HG03175 (cell line): ENCODE results near the gene MAPRE2.
A peak's percentile ranks its signal among the peaks of the same experiment; 100 is the strongest.

Experiments used
- ATAC-seq: cut with Tn5 transposase; IDR thresholded peaks from one replicate; pipeline ENCODE4 v1.9.1; 2021; ENCODE audit warnings: mild to moderate bottlenecking, moderate library complexity; ENCODE audit not compliant: unreplicated experiment

MAPRE2 gene

DNA sequence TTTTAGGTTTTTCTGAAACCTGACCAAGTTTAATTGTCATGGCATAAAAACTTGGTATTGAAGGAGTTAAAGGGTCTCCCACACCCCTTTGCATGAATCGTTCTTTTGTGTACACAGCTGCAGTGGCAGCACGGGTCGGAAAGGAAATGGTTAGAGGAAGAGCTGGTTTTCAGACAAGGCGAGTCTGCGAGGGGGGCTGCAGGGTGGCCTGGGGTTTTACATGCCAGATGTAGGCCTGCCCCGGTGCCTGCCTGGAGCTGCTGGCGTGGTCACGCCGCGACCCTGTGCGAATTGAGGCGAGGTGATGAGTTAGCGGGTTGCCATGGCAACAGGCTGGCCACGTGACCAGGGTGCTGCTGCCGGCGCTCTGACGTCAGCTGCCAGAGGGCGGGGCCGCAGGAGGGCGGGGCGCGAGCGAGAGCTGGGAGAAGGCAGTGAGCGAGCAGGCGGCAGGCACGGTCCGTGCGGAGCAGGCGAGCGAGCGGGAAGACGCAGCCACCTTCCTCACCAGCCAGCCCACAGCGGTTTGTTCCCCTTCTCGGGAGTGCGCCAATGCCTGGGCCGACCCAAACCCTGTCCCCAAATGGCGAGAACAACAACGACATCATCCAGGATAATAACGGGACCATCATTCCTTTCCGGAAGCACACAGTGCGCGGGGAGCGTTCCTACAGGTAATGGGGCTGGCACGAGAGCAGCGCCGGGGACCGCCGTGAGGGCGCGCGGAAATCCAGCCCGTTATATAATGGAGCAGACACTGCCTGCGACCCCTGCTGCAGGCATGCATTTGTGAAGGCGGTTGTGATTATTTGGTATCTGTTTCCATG, at the start of gene MAPRE2:
TSS of gene MAPRE2 (plus strand) at position 426 of the 827 bp plus-strand sequence. CDS start at position 553, 127 bp downstream.
- ATAC-seq, result peak; percentile 79

DNA sequence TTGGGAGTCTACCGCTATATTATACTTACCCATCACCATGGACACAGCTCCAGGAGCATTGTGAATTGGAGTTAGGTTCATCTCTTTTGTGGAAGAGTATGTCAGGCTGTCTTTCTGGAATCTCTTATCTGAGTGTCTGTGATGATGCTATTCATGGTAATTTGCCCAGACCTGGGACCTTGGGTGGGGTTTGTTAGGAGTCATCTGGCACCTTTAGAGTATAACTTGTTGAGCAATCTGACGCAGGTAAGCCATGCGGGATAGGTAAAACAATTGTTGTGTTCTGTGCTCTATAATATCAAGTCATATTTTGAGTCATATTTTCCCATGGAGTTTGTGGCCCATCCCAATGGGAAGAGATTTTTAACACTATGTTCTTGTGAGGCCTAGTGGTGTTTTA, 49.7 kb upstream of the MAPRE2 start:
- ATAC-seq, result no peak

DNA sequence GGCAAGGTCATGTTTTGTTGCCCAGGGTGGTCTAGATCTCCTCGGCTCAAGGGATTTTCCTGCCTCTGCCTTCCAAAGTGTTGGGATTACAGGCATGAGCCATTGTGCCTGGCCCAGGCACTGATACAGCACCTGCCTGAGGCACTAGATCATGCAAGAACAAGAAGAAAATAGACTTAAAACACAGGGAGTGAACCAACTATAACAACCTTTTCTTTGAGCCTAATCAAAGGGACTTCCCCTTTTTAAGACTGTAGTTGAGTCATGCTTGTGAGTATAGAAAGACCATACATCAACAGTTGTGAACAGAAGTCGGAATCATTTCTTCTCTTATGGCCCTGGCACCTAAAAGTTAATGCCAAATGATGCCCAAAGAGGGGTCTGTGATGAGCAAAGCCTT, 47.9 kb upstream of the MAPRE2 start:
- no peak for ATAC-seq

DNA sequence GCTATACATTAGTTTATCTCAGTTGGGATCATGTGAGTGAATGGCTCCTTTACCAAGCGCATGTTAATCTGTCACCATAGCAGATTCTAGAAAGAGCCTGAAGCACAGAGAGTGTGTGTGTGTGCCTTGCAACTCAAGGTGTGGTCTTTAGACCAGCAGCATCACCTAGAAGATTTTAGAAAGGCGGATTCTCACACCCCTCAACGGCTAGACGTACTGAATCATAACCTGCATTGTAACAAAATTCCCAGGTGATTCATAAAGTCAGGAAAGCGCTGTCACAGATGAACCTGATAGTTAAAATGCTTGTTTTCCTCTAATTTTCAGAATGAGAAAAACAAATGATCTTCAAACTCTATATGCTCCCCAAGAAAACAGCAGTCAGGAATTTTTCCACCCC, 45.5 kb upstream of the MAPRE2 start:
- ATAC-seq, result no peak

DNA sequence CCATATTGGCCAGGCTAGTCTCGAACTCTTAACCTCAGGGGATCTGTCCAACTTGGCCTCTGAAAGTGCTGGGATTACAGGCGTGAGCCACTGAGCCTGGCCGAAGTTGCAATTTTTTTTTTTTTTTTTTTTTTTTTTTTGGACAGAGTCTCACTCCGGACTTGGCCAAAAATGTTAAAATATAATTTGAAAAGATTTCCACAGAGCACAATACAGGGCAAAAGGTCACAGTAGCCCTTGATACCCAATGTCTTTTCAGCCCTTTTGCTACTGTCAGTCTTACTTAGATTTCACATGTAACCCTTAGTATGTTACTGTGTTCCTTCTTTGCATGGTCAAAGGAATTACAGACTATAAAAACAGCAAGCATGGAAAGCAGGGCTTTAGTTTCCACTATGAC, 42.6 kb upstream of the MAPRE2 start:
- ATAC-seq, result no peak

DNA sequence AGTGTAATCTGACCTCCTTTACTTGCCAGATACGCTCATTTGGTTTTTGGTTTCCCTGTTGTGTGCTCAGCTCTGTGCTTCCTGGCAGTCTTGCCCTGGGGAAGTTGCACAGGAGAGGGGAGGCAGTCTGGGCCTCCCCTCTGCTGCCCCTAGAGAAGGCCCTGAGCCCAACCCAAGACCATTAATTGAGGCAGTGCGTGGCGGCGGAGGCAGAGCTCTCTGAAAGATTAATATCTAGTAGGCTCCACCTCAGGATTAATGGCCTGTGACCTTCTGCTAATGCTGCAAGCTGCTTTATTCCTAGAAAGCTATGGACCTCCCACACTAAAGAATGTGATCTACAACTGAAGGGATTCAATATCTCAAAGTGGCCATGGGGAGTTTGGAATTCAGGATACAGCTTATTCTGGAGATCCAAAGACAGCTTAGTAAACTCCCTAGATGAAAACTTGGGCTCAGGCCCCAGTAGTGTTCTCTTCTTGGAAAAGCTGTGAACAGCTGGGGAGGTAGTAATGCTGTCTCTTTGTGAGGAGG, 41.4 kb upstream of the MAPRE2 start:
- no peak for ATAC-seq

DNA sequence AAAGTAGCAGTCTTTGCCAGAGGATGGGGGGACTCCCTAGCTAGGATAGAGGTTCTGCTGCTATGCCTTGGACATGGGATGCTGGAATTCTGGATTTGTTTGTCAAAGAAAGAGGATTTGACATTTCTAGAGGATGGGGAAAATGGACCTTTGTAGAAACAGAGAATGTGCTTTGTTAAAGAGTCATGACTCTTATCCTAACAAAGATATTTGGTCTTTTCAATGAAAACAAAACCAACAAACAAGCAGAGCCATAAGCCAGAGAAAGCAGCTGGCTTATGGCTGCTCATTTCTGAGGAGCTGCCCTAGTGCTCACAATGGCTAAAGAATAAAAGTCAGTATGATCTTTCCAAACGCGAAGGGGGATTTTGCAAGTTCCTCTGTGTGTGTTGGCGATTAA, 40.8 kb upstream of the MAPRE2 start:
- no peak for ATAC-seq

DNA sequence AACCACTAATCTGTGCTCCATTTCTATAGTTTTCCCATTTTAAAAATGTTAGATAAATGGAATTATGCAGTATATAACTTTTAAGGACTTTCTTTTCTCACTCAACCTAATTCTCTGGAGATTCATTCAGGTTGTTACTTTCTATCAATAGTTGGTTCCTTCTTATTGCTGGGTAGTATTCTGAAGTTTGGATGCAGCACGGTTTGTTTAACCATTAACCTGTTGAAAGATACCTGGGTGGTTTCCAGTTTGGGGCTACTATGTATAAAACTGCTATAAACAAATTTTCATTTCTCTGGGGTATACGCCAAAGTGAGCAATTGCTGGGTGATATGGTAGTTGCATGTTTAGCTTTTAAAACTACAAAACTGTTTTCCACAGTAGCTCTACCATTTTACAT, 39.1 kb upstream of the MAPRE2 start:
- no peak for ATAC-seq

DNA sequence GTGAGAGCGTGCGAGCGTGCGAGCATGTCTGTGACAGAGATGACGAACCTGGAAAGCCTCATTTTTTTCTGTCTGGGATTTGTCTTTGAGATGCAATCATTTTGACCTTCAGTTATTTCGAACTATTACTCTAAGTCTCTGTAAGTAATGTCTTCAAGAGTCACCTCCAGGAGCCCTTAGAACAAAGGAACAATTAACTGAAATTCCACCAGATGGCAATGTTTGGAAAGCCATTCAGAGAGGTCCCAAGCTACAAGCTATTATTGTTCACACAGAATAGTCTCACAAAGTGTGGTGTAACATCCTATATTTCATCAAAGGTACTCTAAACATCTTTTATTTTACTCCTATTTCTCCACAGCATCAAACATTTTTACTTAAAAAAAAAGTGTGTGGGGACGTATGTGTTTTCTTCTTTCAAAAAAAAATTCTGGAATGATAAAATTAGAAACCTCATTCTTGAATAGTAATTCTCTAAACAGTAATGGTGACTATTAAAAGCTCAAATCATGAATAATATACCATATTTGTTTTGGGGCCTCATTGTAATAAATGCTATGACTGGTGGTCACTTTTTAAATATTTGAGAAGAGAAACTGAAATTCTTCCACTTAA, 35.1 kb upstream of the MAPRE2 start:
- ATAC-seq, result peak; percentile 83

DNA sequence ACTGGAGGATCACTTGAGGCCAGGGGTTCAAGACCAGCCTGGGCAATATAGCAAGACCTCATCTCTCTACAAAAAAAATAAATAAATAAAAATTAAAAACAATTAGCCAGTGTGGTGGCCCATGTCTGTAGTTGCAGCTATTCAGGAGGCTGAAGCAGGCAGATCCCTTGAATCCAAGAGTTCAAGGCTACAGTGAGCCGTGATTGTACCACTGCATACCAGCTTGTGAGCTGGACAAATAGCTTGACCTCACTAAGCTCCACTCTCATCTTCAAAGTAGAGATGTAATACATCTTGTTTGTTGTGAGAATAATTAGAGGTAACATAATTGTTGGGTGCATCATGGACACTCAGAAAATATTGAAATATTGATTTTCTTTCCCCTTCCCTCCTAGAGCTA, 31.1 kb upstream of the MAPRE2 start:
- no peak for ATAC-seq

DNA sequence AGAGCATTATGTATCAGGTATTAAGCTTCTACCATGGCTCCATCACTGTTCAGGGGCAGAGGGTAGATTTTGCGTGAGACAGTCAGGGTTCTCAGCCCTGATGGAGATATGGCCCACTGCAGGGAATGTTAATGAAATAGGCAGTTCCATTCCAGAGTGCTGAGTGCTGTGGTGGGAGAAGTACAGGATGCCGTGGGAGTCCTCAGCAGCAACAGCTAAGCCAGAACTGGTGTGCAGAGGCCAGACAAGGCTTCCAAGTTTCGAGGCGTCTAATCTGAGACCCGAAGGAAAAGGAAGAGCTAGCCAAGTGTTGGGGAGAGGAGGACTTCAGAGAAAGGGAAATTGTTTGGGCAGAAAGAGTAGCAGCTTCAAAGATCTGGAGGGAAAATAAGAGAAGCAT, 30.2 kb upstream of the MAPRE2 start:
- no peak for ATAC-seq

DNA sequence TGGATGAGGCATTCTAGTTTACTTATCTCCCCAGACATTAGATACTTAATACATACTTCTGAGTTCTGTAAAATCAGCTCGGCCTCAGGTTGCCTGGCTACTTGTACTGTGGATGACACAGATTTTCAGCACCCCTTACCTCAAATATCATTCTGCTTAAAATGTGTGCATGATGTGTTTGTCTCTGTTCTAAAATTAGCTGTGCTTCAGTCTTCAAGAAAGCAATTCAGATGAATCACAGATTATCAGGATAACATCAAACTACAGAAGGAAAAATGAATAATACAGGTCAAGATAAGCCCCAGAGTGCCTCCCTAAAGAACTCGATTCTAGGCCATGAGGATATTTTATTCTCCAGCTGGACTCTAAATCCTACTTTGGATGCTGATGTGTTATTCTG, 21.3 kb upstream of the MAPRE2 start:
- no peak for ATAC-seq

DNA sequence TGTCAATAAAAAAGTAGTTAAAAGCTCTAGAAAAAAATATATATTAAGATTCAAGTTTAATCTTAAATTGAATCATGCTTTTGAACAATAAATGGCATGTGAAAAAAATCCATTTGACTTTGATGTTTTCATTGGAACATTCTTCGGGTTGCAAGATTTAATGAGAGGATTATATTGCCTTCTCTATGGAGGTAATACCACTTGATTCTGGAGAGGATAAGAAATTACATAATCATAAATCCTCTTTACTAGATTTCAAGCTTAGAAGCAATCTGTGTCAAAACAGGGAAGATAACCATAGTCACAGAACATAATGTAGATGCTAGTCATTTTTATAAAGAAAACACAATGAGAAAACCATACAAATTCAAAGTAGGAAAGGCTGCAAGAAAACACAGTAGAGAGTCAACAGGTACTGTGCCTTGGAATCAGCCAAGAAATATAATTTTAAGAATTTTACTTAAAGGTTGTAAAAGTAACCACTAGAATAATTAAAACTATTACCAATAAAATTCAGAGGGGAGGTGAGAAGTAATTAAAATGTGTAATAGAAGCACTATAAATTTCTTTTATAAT, 18.7 kb upstream of the MAPRE2 start:
- ATAC-seq, result no peak

DNA sequence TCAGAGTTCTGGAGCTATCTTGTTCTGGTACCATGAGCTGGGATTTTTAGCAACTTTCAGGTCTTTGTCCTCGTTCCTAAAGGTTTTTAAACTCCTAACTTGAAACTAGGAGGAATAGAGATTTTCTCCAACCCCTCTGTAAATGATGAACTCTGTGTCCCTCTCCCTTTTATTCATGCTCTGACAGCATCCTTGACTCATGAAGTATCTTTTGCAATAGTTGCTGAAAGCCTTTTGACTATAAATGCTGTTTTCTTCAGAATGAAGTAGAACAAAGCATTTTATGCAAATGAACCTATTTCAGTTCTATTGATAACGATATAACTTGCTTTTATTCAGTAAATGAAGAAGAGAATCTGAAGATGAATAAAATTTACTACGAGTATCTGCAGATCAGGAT, 17.0 kb upstream of the MAPRE2 start:
- no peak for ATAC-seq

DNA sequence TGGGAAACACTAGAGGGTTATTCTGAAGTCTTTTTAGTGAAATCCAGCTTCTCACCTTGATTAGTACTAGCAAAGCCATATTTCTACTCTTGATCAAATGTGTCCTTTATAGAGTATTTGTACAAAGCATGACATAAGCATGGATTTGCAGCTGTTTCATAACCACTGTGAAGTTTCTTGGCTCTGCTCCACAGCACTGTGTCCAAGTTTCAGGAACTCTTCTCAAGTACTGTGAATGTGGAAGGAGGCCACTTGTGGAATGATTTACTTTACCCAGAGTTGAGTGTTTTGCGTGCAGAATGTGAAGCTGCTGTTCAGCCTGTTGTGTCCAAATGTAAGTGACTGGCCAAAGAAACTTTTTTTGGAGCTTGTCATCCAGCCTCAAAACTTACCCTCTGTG, 16.2 kb upstream of the MAPRE2 start:
- no peak for ATAC-seq

DNA sequence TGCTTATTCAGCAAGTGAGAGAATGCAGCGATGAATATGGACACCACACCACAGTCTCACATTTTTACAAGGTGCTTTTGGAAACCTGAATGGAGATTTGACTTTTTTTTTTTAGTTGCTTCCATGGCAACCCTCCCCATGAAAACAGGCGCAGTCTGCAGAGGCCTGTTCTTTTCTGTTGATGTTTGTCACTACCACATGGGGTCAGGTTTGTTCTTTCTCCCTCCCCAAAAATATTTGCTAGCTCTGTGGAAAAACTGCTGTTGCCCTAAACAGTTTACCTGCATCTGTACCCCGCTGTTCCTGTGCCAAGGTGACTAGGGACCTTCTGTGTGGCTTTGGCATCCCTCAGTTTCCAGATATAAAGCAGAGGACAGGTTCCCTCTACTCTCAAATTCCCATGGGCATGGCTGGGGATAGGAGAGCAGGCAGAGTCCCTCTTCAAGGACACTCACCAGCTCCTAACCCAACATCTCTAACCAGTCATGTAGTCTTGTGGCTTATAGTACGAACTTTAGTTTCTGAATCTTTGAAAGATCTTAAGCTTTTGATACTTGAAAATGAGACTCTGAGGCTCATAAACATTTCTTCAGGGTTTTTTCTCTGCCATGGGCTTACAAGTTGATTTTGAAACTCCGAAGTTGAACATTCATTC, 14.7 kb upstream of the MAPRE2 start:
- peak; percentile 43 for ATAC-seq

DNA sequence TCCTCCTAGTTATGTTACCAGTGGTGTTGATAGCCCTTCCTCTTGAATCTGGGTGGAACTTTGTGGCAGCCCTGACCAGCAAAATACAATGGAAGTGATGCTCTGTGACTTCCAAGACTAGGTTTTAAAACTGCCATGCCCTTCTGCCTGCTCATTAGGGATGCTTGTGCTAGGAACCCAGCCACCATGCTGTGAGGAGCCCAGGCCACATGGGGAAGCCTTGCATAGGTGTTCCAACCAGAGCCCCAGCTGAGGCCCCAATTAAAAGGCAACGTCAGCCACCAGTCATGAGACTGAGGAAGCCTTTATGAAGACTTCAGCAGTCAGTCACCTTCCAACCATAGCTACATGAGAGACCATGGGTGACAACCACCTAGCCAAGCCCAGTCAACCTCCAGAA, 14.0 kb upstream of the MAPRE2 start:
- ATAC-seq, result no peak

DNA sequence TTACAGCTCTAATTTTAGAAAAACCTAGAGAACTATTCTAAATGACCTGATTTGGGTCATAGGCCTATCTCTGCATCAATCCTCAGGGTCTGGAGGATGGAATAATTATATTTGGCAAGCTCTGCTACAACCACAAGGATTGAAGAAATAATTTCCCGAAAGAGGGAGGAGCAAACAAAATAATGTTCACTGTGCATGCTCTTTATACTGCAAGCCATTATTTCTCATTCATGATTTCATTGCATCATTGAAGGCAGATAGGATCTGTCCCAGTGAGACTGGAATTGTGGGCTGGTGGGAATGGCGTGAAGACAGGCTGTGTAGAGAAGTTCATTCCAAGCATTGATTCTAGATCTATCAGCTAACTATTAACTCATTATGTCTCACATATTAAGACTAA, 12.7 kb upstream of the MAPRE2 start:
- no peak for ATAC-seq

DNA sequence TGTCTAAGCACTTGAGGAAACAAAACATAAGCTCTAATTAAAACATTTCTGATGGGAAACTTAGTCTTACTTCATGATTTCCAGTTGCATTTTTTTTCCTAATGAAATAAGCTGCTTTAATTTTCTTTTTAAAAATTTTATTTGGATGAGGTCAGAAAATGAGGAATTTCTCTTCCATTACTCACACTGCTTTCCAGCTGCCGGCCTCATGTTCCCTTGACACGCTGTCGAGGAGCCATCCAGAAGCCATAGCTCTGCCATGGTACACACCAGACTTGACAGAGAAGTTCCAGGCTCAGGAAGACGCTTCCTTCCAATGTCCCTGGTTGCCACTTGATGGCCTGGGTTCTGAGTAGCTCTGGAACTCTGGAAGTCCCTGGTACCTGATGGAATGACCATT, 12.1 kb upstream of the MAPRE2 start:
- no peak for ATAC-seq

DNA sequence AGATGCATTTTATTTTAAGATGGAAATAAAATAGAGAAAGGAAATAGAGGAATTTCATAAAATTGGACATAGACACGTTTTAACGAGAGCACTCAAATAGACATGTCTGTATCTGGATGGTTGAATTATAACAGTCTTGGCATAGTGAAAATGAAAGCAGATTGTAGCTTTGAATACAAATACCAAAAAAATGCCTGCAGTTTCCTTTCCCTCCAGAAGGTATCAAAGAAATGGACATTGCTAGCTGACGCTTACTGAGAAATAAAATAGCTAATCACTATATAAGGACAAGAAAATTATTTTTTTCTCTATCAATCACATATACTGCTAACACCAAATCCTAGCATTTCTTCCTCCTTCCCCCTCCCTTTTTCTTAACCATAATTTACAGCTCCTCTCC, 11.4 kb upstream of the MAPRE2 start:
- ATAC-seq, result peak; percentile 87

DNA sequence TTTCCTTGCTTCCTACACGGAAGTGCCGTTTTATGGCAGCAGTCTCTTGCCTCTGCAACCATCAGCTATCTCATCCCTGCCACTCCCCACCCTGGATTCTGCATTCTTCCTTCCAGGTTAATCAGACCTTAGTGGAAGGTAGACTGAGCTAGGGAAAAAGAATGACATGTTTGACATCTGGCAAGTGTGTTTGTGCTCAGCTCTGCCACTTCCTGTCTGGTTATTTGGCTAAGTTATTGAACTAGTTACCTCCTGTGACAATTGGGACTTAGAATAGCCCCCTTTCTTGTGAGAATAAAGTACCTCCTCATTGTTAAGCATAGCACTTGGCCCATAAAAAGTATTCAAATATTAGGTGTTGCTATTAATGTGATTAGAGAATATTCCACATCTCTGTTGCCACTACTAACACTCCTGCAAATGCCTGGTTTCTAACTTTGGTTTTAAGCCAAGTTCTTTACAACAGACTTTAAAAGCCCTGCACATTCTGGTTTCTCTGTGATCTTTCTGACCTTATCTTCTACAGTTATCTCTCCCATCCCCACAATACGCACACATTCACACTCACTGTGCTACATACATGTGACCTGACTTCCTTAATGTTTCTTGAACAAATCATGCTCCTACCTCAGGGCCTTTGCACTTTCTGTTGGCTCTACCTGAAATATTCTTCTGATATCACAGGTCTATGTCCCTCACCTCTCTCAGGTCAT, 10.8 kb upstream of the MAPRE2 start:
- ATAC-seq, result peak; percentile 37
